Stimulated activated CD4-positive, alpha-beta T cell treated with anti-CD3 and anti-CD28 coated beads, Interleukin-12 subunit alpha, Interleukin-12 subunit beta, amount 100 ng/mL, for 48 hours (primary cell): ENCODE measurements around the gene LRRC26.
A peak's percentile ranks its signal among the peaks of the same experiment; 100 is the strongest.

Source experiments
- DNase-seq, 3 donors: peaks; one replicate each; pipeline ENCODE4 v3.0.0-alpha.2; 2020; ENCODE audit warnings: low read depth in 2 of 3, low spot score in 1 of 3

LRRC26 gene, protein sequence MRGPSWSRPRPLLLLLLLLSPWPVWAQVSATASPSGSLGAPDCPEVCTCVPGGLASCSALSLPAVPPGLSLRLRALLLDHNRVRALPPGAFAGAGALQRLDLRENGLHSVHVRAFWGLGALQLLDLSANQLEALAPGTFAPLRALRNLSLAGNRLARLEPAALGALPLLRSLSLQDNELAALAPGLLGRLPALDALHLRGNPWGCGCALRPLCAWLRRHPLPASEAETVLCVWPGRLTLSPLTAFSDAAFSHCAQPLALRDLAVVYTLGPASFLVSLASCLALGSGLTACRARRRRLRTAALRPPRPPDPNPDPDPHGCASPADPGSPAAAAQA

DNA sequence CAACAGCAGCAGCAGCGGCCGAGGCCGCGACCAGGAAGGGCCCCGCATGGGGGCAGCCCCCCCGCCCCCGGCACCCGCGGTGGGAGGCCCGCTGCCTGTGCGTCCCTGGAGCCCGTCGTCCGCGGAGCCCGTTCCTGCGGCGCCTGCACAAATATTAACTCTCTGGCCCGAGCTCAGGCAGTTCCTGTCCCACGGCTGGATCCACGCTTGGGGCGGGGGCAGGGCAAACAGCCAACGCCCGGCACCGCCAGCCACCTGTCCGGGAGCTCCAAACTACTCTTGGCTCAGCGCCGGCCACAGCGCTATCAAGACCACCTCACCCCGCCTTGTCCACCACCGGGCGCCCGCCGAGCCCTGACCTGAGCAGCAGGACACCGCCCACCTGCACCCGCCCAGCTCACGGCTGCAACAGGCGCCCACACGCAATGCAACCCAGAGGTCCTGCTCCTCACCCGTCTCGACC, at the start of gene LRRC26:
Gene LRRC26, minus strand, starts transcription at position 156 of the 463 bp plus-strand sequence. Its CDS starts 108 bp downstream, at position 48.
- no peak for DNase-seq

DNA sequence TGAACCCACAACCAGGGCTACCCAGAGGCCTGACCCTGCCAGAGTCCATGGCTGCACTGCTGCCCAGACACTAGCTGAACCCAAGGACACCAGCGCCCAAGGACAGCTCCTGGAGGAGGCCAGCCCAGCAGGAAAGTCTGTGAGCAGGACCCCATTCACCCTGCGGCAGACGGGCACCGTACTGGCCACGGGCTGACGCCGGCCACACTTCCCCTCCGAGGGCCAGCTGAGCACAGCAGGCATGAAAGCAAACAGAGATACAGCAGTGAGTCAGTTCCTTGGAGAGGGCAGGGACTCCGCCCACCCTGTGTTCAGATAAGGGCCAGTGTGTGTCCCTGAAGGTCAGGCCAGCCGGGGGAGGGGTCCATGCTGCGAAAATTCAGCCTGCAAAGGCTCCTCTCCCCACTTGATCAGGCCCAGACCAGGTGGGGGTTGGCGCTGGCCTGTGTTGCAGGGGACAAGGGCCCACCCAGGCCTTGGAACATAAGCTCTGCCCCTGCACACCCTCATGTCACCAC, 49.0 kb upstream of the LRRC26 start:
- no peak for DNase-seq

DNA sequence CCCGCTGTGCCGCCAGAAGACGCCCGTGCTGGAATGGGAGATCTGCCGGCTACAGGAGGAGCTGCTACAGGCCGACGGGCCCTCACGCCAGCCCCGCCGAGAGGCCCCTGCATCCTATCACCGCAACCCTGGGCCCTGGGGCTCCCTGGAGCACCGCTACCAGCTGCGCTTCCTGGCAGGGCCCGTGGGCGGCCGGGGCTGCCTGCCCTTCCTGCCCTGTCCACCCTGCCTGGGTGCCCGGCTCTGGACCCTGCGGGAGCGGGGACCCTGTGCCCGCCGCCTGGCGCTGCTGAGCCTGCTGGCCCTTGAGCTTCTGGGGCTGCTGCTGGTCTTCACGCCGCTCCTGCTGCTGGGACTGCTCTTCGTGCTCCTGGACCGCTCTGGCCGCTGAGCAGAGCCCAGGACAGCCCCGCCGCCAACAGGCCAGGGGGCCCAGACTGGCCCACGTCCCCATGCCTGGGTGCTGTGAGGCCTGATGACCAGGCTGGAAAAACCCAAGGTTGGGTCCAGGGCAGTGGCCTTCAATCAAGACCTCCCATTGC, 48.4 kb upstream of the LRRC26 start:
- DNase-seq, result no peak

DNA sequence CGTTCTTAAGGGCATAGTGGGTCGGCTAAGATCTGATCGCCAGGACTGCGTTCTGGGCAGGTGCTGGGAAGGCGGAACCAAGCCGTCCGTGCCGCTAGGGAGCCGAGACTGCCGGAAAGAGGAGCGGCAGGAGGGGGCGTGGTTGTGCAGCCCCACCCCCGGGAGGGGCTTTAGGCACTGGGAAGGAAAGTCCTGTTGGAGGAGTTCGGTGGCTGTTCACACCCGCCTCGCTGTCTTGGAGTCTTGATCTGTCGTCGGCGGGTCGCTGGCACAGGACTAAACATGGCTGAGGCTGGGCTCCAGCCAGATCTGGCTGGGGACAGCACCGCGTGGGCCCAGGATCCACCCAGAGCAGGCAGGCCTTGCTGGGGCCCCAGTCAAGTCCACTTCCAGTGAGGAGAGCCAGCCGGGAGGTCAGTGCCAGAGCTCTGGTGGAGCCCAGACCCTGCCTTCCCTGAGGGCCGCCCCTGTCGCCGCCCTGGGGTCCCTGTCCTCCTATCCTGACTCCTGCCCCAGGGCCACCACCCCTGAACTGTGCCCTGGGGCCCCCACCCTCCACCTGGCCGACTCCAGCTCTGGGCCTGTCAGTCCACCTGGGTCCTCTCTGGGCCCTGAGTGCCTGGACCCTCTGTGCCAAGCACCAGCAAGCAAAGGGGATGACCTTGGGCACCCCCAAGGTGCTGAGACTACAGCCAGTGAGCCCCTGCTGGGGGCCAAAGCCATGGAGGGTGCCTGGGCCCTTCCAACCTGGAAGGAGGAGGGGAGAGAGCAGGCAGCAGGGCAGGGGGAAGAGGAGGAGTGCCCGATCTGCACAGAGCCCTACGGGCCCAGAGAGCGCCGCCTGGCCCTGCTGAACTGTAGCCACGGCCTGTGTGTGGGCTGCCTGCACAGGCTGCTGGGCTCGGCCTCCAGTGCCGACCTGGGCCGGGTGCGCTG, 47.7 kb upstream of the LRRC26 start:
- DNase-seq, result no peak

DNA sequence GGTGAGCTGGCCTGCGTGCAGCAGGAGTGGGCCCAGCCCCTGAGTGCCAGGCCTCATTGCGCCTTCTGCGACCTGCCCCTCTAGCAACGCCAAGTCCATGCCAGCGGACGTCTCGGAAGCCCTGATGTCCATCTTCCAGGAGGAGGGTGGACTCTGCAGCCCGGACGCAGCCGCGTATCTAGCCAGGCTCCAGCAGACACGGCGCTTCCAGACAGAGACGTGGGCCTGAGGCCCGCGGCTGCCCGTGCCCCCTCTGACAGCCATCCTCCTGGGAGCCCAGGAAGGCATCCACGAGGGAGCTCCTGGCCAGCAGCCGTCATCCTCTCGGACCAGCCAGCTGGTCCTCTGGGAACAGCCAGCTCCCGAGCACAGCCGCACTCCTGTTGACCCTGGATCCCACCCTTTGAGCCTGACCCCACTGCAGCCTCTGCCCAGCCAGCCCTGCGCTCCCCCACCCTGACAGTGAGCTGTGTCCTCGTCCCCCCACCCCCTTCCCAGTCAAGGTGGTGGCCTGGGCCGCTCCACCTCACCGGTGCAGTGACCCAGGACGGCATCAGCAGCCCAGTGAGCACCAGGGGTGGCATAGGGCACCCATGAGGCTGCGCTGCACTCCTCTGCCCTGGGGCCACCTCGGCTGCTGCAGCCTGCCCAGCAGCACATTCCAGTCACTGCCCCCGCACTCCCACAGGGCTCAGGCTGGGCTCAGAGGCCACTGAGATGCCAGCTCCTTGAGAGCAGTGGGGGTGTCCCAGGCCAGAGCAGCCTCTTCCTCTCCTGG, 46.5 kb upstream of the LRRC26 start:
- no peak for DNase-seq

DNA sequence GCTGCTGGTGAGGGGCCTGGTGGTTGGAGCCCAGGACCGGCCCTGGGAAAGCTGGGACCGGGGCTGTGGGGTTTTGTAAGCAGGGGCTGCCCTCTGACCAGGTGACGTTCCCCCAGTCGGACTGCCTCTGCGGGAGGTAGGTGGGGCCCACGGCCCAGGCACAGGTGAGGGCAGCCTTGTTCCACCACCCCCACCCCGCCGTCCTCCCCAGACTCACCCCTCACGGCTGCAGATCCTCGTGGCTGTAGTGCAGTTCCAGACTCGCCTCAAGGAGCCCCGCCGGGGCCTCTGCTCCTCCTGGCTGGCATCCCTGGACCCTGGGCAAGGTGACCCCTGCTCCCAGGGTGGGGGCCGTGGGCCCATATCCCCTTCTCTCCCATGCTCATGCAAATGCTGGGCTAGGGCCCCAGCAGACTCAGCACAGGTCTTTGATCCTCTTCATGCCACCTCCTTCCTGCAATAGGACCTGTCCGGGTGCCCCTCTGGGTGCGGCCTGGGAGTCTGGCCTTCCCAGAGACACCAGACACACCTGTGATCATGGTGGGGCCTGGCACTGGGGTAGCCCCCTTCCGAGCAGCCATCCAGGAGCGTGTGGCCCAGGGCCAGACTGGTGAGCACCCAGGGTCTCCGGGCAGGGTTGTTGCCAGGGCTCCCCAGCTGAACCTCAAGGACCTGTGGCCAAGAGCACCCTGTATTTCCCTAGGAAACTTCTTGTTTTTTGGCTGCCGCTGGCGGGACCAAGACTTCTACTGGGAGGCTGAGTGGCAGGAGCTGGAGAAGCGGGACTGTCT, 45.5 kb upstream of the LRRC26 start:
- no peak for DNase-seq

DNA sequence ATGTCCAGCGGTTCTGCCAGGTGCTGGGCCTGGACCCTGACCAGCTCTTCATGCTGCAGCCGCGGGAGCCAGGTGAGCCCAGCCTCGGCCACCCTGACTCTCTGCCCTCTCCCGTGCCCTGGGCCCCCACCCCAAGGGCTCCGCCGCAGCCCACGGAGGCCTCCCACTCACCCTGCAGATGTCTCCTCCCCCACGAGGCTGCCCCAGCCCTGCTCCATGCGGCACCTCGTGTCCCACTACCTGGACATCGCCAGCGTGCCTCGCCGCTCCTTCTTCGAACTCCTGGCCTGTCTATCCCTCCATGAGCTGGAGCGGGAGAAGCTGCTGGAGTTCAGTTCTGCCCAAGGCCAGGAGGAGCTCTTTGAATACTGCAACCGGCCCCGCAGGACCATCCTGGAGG, 44.8 kb upstream of the LRRC26 start:
- DNase-seq, result no peak

DNA sequence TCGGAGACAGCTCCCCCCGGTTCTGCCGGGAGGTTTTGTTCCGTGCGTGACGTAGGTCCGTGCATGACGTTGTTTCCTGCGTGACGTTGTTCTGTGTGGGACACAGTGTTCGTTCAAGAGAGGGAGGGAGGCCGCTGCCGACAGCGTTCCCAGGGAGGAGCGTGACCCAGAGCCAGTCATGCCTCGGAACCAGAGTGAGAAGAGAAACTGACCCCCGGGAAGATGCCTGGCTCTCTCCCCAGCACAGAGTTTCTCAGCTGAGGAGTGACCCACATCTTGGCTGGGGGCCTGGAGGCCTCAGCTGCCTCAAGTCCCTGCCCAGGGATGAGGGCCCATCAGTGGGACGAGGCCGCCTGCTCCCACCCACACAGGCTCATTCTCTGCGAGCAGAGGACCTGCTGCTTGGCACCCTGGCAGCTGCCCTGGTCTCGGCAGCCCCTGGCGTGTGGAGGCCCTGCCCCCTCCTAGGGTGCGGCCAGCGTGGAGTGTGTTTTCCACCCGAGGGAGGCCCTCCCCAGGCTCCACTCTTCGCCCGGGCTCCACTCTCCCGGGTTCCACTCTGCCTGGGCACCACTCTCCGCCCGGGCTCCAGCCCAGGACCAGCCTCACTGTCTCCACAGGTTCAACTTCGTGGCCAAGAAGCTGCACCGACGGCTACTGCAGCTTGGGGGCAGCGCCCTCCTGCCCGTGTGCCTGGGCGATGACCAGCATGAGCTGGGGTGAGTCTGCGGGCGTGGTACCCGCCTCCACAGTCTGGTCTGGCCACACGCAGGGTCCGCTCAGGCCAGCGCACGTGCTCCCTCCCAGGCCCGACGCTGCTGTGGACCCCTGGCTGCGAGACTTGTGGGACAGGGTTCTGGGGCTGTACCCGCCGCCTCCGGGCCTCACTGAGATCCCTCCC, 43.6 kb upstream of the LRRC26 start:
- no peak for DNase-seq

DNA sequence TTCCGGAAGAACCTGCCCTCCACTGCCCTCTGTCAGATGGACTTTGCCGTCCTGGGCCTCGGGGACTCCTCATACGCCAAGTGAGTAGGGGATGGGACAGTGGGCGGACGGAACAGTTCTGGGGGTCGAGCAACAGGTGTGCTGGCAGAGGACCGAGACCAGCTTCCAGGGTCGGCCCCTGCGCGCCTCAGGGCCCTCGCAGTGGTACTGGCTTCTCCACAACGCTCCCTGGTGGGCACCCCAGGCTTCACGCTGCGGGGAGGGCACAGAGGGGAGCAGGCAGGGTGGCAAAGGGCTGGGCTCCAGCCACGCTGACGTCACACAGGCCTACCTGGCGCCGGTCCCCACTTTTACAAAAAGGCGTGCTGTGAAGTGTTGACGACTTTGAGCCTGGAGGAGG, 42.7 kb upstream of the LRRC26 start:
- no peak for DNase-seq

DNA sequence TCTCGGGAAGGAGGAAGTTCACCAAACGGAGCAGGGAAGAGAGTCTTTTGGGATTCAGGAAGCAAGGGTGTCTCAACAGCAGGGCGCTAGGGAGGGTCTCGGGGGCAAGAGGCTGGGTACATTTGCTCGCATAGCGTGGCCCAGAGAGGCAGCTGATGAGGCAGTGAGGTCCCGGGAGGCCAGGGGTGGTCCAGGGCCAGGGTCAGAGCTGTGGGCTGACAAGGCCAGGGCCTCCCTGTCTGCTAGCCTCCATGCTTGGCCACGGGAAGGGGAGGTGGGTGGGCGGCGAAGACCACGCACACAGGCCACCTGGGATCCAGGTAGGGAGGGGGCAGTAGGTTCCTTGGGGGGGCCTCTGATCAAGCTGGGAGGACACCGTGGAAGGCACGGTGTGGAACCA, 41.7 kb upstream of the LRRC26 start:
- no peak for DNase-seq

DNA sequence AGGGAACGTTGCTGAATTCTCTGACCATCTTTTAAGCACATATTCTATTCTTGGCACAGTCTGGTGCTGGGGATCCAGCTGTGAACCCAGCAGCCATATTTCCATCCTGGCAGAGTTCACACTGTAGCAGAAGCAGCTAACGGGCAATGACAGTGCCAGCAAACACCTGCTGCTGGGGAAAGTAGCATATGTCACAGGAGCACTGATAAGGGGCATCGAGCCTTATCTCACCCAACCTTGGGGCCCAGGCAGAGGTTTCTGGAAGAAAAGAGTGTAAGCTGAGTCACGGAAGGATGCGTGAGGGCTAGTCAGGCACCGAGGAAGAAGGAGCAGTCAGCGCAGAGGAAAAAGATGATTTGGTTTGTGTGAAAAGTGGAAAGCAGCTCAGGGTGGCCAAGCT, 36.8 kb upstream of the LRRC26 start:
- no peak for DNase-seq

DNA sequence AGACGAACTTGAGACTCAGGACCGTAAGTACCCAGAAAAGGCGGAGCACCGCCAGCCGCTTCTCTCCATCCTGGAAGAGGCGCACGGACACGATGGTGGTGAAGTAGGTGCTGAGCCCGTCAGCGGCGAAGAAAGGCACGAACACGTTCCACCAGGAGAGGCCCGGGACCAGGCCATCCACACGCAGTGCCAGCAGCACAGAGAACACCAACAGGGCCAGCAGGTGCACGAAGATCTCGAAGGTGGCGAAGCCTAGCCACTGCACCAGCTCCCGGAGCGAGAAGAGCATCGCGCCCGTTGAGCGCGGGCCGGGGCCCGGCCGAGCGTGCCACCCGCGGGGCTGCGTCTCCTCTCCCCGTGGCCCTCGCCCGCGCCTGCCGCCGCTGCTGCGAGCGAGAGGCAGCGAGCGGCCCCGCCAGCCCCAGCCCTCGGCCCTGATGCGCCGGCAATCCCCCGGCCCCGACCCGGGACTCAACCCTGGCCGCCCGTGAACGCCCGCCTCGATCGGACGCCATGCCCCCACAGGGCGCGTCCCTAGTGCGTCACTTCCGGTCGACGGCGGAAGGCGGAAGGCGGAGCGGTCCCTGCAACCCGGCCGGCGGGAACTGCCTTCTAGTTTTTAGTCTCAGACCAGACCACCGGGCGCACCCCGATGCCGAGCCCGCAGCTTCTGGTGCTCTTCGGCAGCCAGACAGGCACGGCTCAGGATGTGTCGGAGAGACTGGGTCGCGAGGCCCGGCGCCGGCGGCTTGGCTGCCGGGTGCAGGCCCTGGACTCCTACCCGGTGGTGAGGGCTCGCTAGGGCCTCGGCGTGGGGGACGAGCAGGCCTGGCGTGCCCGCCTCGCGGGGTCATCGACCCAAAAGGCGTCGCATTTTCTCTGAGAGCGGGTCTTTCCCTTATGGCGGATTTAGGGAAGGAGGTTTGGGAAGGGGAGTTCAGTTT, 35.5 kb upstream of the LRRC26 start, which contains the start of the genes NDOR1 and TMEM203:
Gene NDOR1, plus strand, starts transcription at position 575 of the 944 bp plus-strand sequence. Its CDS starts 78 bp downstream, at position 653.
Gene TMEM203, minus strand, starts transcription at position 523 of the 944 bp plus-strand sequence. Its CDS starts 234 bp downstream, at position 289.
- peak; percentile 88 to 94 (median 94) for DNase-seq

DNA sequence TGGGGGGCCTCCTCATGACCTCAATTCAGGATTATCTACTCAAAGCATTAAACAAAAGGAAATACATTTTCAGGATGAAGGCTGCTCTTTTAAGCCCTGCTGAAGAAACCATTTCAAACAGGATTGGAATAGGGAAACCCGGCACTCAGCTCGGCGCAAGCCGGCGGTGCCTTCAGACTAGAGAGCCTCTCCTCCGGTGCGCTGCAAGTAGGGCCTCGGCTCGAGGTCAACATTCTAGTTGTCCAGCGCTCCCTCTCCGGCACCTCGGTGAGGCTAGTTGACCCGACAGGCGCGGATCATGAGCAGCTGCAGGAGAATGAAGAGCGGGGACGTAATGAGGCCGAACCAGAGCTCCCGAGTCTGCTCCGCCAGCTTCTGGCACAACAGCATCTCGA, 34.9 kb upstream of the LRRC26 start:
- DNase-seq, result no peak

DNA sequence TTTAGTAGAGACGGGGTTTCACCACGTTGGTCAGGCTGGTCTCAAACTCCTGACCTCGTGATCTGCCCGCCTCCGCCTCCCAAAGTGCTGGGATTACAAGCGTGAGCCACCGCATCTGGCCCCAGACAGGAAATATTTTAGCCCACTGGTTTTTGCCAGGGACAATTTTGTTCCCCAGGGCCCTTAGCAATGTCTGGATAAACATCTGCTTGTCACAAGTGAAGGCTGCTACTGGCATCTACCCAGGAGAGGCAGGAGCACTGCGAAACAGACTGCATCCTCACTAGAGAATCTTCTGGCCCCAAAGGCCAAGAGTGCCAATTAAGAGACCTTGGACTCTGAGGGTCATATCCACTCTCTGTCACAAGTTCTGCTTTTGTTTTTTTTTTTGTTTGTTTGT, 33.1 kb upstream of the LRRC26 start:
- DNase-seq, result no peak

DNA sequence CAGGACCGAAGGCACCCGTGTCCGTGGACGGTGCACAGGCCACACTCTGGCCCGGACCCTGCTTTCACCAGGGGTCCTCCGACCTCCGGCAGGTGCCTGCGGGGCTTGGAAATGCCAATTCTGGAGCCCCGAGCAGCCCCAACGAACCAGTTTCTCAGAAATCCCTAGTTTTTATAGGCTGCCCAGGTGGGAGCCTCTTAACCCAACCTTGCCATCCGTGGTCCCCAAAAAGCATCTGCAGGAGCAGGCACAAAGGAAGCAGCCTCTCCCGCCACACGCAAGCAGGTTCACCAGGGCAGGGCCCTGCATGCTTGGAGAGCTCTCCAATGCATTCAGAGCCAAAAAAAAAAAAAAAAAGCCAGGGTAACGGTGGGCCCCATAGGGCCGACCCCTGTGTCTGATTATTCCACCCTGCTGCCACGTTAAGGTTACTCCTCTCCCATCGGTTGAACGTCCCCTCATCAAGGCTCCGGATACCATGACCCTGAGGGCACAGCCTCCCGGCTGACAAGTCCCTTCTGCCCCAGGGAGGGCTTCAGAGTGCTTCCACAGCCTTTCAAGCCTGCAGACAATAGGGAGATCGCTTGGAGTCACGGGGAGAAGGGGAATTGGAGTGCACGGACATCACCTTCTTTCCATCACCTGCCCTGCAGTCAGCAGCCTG, 31.5 kb upstream of the LRRC26 start:
- DNase-seq, result no peak

DNA sequence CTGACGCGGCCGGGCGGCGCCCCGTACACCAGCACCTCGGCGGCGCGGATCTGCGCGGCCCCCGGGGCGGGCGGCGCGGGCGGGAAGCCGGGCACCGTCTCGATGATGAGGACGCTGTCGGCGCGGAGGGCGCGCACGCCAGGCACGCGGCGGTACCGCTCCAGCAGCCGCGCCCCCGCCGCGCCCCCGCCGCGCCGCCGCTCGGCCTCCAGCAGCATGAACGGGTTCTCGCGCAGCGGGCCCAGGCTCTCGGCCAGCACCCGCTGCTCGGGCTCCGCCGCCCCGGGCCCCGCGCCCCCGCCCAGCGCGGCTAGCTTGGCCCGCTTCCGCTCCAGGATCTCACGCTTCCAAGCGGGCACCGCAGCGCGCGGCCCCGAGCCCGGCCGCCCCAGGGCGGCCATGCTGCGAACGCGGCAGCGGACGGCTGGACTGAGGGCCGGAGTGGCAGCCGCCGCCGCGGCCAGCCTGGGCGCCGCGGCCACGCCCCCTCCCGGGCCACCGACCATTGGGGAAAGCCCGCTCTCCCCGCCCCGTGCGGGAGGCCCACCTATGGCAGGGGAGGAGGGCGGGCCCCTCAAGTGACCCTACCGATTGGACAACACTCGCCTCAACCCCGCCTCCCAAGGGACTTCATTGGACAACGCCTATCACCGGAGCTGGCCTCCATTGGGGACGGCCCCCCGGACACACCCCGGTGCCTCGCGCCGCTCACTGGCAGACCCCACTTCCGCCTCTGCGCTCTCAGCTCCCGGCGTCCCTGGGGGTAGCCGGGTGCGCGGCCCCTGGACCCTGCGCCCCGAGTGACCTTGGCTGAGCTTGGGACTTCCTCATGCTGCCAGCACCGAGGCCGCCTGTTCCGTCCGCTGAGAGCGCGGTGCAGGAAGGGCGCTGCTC, 30.7 kb upstream of the LRRC26 start, which contains the start of gene TPRN:
Gene TPRN, minus strand, starts transcription at position 431 of the 894 bp plus-strand sequence. Its CDS starts 30 bp downstream, at position 401.
- DNase-seq, result peak; percentile 96 to 99 (median 96)
